PC-3 (cell line): Measurements from ENCODE around the gene CTNNA3. TPM values are rescaled to one million over a fixed set of nuclear protein-coding genes. Genes with fewer than 3 reads are reported as not detected.

ENCODE experiments used
- ATAC-seq: fragments of 200-7000 bp; cut with Tn5 transposase; 2 replicates; pipeline ENCODE4 v1.9.1; 2020; ENCODE audit warnings: mild to moderate bottlenecking, moderate library complexity
- BruUV-seq: library from RNA; stranded (reverse); fragments of 400-500 nt; replicated peaks from 2 replicates; lab custom pipeline; 2021; lab: Mats Ljungman, UMichigan
- CTCF ChIA-PET: fragments of 300-600 bp; sonication (Branson Sonifier 250); formaldehyde crosslinking; loops from one replicate; lab custom pipeline; 2022; ENCODE audit warnings: antibody characterized with exemption; lab: Charles Lee
- POLR2A ChIA-PET: fragments of 300-600 bp; sonication (Branson Sonifier 250); formaldehyde crosslinking; loops from one replicate; lab custom pipeline; 2022; ENCODE audit warnings: antibody characterized with exemption; ENCODE audit not compliant: unreplicated experiment; lab: Charles Lee
- DNase-seq: peaks from one replicate; pipeline ENCODE4 v3.0.0-alpha.2; 2015
- H2AFZ ChIP-seq: fragments of 300-600 bp; sonication (generic); 2 replicates; pipeline ENCODE4 v1.6.0; 2016; ENCODE audit warnings: antibody characterized with exemption, low read length
- H3F3A ChIP-seq: fragments of 300-600 bp; sonication (generic); one replicate; pipeline ENCODE4 v1.6.0; 2017; ENCODE audit warnings: antibody characterized with exemption, low read length, control low read depth, mild to moderate bottlenecking; ENCODE audit not compliant: unreplicated experiment
- H3K27ac ChIP-seq: fragments of 300-600 bp; sonication (generic); 2 replicates; pipeline ENCODE4 v1.5.1; 2016; ENCODE audit warnings: mild to moderate bottlenecking, low read length
- H3K27me3 ChIP-seq: fragments of 300-600 bp; sonication (generic); 2 replicates; pipeline ENCODE4 v1.6.1; 2016; ENCODE audit warnings: low read length, mixed read lengths
- H3K36me3 ChIP-seq: fragments of 300-600 bp; sonication (generic); 2 replicates; pipeline ENCODE4 v1.6.1; 2016; ENCODE audit warnings: low read depth, mixed run types, low read length, mixed read lengths
- H3K4me1 ChIP-seq: fragments of 300-600 bp; sonication (generic); 2 replicates; pipeline ENCODE4 v1.5.1; 2016; ENCODE audit warnings: low read length; ENCODE audit not compliant: insufficient read depth
- H3K4me2 ChIP-seq: fragments of 300-600 bp; sonication (generic); 2 replicates; pipeline ENCODE4 v1.6.0; 2016; ENCODE audit warnings: low read length
- H3K4me3 ChIP-seq: fragments of 300-600 bp; sonication (generic); 2 replicates; pipeline ENCODE4 v1.5.1; 2016; ENCODE audit warnings: mild to moderate bottlenecking, low read length, mixed read lengths
- H3K79me2 ChIP-seq: fragments of 300-600 bp; sonication (generic); 2 replicates; pipeline ENCODE4 v1.6.1; 2017; ENCODE audit warnings: low read length, mixed read lengths
- H3K9ac ChIP-seq: fragments of 300-600 bp; sonication (generic); 2 replicates; pipeline ENCODE4 v1.6.0; 2016; ENCODE audit warnings: mild to moderate bottlenecking, low read length
- H3K9me2 ChIP-seq: fragments of 300-600 bp; sonication (generic); replicated peaks from 2 replicates; pipeline ENCODE4 v1.6.1; 2016; ENCODE audit warnings: mixed run types, low read length, mixed read lengths
- H3K9me3 ChIP-seq: fragments of 300-600 bp; sonication (generic); 2 replicates; pipeline ENCODE4 v1.6.1; 2016; ENCODE audit warnings: low read length, mixed read lengths
- H4K20me1 ChIP-seq: fragments of 300-600 bp; sonication (generic); 2 replicates; pipeline ENCODE4 v1.6.1; 2016; ENCODE audit warnings: low read length, mixed read lengths
- EZH2 ChIP-seq: fragments of 300-600 bp; sonication (generic); IDR thresholded peaks from one replicate; pipeline ENCODE4 v1.6.1; 2017; ENCODE audit warnings: antibody characterized with exemption, mild to moderate bottlenecking, low read length; ENCODE audit not compliant: unreplicated experiment
- EZH2phosphoT487 ChIP-seq: fragments of 300-600 bp; sonication (generic); IDR thresholded peaks from 2 replicates; pipeline ENCODE4 v1.6.1; 2018; ENCODE audit warnings: mild to moderate bottlenecking, antibody characterized with exemption, low read length, borderline replicate concordance
- intact Hi-C: fragments of 100-400 bp; cut with micrococcal nuclease; formaldehyde crosslinking; loops from 2 replicates; pipeline ENCODE4 v1.9.0; 2023
- total RNA-seq: library from RNA; depleted of rRNA; stranded (reverse); fragments of >200 nt; gene quantifications from 2 replicates; pipeline ENCODE4 v1.2.3, GENCODE V29; 2014
- TF ChIP-seq, protein P1 (sequence below): fragments of 300-600 bp; sonication (generic); conservative IDR thresholded peaks from 2 replicates; pipeline ENCODE4 v1.5.1; 2017; ENCODE audit warnings: antibody characterized with exemption, low read depth, mild to moderate bottlenecking, low read length

The CTNNA3 gene
- total RNA-seq, 1 experiment from 2014 or later: 1.9 TPM

GRCh38 chr10:66788178-66788987 lies 907.6 kb downstream of the CTNNA3 start:
- no peaks in the 10 kb centered on the region for H4K20me1 ChIP-seq
- H3K9ac ChIP-seq: no peak overlapping the region
- peaks cover 10% of the 10 kb centered on the region for H3K4me1 ChIP-seq
- H3K9me3 ChIP-seq: no peaks in the 10 kb centered on the region
- H3K4me2 ChIP-seq: no peak overlapping the region
- H3K27me3 ChIP-seq: no peaks in the 10 kb centered on the region
- H3K27ac ChIP-seq: no peak overlapping the region
- BruUV-seq: no TSS peak
- POLR2A ChIA-PET: no interaction called here
- no peak for DNase-seq
- H3F3A ChIP-seq: no peaks in the 10 kb centered on the region
- ATAC-seq: no peak
- TF ChIP-seq EZH2 (no peak), EZH2phosphoT487 (no peak)
- TF ChIP-seq, protein P1, sequence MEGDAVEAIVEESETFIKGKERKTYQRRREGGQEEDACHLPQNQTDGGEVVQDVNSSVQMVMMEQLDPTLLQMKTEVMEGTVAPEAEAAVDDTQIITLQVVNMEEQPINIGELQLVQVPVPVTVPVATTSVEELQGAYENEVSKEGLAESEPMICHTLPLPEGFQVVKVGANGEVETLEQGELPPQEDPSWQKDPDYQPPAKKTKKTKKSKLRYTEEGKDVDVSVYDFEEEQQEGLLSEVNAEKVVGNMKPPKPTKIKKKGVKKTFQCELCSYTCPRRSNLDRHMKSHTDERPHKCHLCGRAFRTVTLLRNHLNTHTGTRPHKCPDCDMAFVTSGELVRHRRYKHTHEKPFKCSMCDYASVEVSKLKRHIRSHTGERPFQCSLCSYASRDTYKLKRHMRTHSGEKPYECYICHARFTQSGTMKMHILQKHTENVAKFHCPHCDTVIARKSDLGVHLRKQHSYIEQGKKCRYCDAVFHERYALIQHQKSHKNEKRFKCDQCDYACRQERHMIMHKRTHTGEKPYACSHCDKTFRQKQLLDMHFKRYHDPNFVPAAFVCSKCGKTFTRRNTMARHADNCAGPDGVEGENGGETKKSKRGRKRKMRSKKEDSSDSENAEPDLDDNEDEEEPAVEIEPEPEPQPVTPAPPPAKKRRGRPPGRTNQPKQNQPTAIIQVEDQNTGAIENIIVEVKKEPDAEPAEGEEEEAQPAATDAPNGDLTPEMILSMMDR: no peak
- 0 out of 2 replicates have a peak overlapping the region, but pooled peaks have one; percentile 13 for H2AFZ ChIP-seq
- H3K9me2 ChIP-seq: no peaks in the 10 kb centered on the region
- CTCF ChIA-PET: interaction anchor here (0.6 kb wide), 1 partner anchor 680 kb away, joined by 3 read pairs; no protein-coding TSS in a partner anchor
- H3K79me2 ChIP-seq: no peaks in the 10 kb centered on the region
- intact Hi-C loops: no loop called here
- H3K36me3 ChIP-seq: no peaks in the 10 kb centered on the region
- no peak overlapping the region for H3K4me3 ChIP-seq

- TF ChIP-seq, protein P1: no peak
- TF ChIP-seq EZH2phosphoT487 (no peak), EZH2 (no peak)
- H3K9me3 ChIP-seq: no peaks in the 10 kb centered on the region
- no peak overlapping the region for H3K4me2 ChIP-seq
- H2AFZ ChIP-seq: no peak overlapping the region
- DNase-seq: peak; percentile 39
- ChIA-PET CTCF (no interaction called here), POLR2A (no interaction called here)
- intact Hi-C loops: no loop called here
- peak; percentile 34; the same call in 1 of the 2 replicates for ATAC-seq
- H3K79me2 ChIP-seq: no peaks in the 10 kb centered on the region
- no peaks in the 10 kb centered on the region for H3K36me3 ChIP-seq
- H3K27ac ChIP-seq: no peak overlapping the region
- H3K4me1 ChIP-seq: peaks cover 21% of the 10 kb centered on the region
- no peaks in the 10 kb centered on the region for H3K9me2 ChIP-seq
- H3K4me3 ChIP-seq: no peak overlapping the region
- no TSS peak for BruUV-seq
- H3F3A ChIP-seq: no peaks in the 10 kb centered on the region
- H3K9ac ChIP-seq: no peak overlapping the region
- H3K27me3 ChIP-seq: no peaks in the 10 kb centered on the region
- H4K20me1 ChIP-seq: no peaks in the 10 kb centered on the region
Observed at GRCh38 chr10:66786709-66787108, 909.3 kb downstream of the CTNNA3 start.

DNA sequence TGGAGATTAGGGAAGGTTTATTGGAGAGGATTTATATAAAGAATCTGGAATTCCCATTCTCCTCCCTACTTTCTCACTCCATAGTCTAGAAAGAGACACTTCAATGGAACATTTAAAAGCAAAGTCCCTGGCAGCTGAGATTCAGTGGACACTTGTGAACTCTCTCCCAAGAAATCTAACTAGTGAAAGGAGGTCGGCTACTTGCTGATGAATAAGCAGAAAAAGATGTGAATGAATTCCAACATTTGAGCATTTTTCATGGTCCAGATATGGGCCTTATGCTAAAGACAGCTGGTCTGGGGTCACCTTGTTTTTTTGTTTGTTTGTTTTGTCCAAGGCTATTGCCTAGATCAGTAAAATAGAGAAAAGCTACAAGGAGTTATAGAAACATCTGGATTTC lies 911.2 kb downstream of the CTNNA3 start:
- no peak overlapping the region for H2AFZ ChIP-seq
- intact Hi-C loops: no loop called here
- ATAC-seq: no peak
- no peak overlapping the region for H3K4me2 ChIP-seq
- H3K79me2 ChIP-seq: no peaks in the 10 kb centered on the region
- no peaks in the 10 kb centered on the region for H3K36me3 ChIP-seq
- DNase-seq: no peak
- no peaks in the 10 kb centered on the region for H3F3A ChIP-seq
- no peaks in the 10 kb centered on the region for H3K9me2 ChIP-seq
- BruUV-seq: no TSS peak
- ChIA-PET CTCF (no interaction called here), POLR2A (no interaction called here)
- no peak overlapping the region for H3K9ac ChIP-seq
- H3K9me3 ChIP-seq: no peaks in the 10 kb centered on the region
- no peaks in the 10 kb centered on the region for H4K20me1 ChIP-seq
- peaks cover 21% of the 10 kb centered on the region for H3K4me1 ChIP-seq
- H3K27ac ChIP-seq: no peak overlapping the region
- no peak overlapping the region for H3K4me3 ChIP-seq
- no peak for TF ChIP-seq EZH2
- TF ChIP-seq, protein P1: no peak
- TF ChIP-seq EZH2phosphoT487: no peak
- no peaks in the 10 kb centered on the region for H3K27me3 ChIP-seq
